Fibroblast of the aortic adventitia (primary cell): ENCODE data around the gene PHACTR3. TPM values are rescaled to one million over a fixed set of nuclear protein-coding genes. Genes with fewer than 3 reads are reported as not detected.

Source experiments
- DNase-seq: peaks from one replicate; pipeline ENCODE4 v3.0.0-alpha.2; 2010; ENCODE audit warnings: low read depth
- H3K4me3 ChIP-seq: 2 replicates; pipeline ENCODE4 v1.5.1; 2011; ENCODE audit warnings: low read depth, mild to moderate bottlenecking, control low read depth, low read length, moderate library complexity
- total RNA-seq: library from RNA; depleted of rRNA; stranded (reverse); fragments of >200 nt; gene quantifications from 2 replicates; pipeline ENCODE4 v1.2.3, GENCODE V29; 2012; ENCODE audit warnings: low replicate concordance
- TF ChIP-seq, protein P1 (sequence below): IDR thresholded peaks from 2 replicates; pipeline ENCODE4 v1.5.1; 2011; ENCODE audit warnings: mild to moderate bottlenecking, low read length, control low read depth, inconsistent platforms; ENCODE audit not compliant: insufficient read depth

PHACTR3 gene
- total RNA-seq, 1 donor, result not detected

- no peak for DNase-seq
- H3K4me3 ChIP-seq, result no peak overlapping the region
- TF ChIP-seq, protein P1, sequence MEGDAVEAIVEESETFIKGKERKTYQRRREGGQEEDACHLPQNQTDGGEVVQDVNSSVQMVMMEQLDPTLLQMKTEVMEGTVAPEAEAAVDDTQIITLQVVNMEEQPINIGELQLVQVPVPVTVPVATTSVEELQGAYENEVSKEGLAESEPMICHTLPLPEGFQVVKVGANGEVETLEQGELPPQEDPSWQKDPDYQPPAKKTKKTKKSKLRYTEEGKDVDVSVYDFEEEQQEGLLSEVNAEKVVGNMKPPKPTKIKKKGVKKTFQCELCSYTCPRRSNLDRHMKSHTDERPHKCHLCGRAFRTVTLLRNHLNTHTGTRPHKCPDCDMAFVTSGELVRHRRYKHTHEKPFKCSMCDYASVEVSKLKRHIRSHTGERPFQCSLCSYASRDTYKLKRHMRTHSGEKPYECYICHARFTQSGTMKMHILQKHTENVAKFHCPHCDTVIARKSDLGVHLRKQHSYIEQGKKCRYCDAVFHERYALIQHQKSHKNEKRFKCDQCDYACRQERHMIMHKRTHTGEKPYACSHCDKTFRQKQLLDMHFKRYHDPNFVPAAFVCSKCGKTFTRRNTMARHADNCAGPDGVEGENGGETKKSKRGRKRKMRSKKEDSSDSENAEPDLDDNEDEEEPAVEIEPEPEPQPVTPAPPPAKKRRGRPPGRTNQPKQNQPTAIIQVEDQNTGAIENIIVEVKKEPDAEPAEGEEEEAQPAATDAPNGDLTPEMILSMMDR, result no peak
These were observed 218.1 kb downstream of the PHACTR3 start for GRCh38 chr20:59822291-59823029.

DNA sequence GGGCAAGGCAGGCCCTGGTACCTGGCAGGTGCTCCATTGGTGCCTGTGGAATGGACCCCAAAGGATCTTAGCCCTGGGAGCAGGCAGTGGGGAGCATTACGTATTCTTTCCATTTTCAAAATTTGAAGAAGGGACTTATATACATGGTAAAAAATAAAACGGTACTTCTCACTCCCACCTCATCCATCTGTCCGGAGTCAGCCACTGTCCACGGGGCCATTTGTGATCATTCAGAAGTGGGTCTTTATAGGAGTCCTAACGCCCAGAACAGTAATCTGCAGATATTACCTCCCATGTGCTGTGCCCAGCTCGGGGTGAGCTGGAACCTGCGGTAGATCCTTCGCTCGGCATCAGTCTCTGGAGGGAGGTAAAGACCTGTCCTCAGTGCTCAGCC lies 218.7 kb downstream of the PHACTR3 start:
- TF ChIP-seq, protein P1, result no peak
- no peak overlapping the region for H3K4me3 ChIP-seq
- no peak for DNase-seq

DNA sequence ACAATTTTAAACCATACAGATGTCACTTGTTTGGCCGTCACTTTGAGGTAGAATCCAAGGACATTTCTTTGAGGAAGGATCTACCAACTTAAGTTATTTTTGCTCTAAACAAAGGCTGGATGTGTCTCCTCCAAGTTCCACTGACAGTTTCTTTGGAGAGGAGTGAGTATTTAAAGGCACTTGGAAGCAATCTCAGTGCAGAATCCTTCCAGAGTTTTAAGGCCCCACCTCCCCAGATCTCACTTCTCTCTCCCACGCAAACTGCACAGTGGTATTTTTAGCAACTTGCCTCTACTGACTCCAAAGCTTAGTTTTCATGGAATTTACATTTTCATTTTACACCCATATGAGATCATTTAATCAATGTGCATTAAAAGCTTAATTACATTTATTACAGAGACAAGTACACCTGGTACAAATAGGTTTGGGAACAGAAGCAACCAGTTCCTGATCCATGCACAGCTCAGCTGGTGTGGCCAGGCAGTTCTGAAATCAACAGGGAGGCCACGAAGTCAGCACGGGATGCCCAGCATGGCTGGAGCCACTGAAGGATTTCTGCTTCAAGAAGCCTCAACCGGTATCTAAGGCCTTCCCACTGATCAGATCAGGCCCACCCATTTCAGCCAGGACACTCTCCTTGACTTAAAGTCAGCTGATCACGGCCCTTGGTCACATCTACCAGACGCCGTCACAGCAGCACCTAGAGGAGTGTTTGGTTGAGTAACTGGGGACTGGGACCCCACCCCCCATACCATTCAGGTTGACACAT lies 219.3 kb downstream of the PHACTR3 start:
- DNase-seq, result no peak
- no peak overlapping the region for H3K4me3 ChIP-seq
- TF ChIP-seq, protein P1, result no peak

GRCh38 chr20:59824711-59825562 lies 220.6 kb downstream of the PHACTR3 start:
- H3K4me3 ChIP-seq, result no peak overlapping the region
- TF ChIP-seq, protein P1, result no peak
- DNase-seq, result no peak

- H3K4me3 ChIP-seq, result no peak overlapping the region
- TF ChIP-seq, protein P1, result no peak
- DNase-seq, result no peak
These were observed 221.2 kb downstream of the PHACTR3 start for GRCh38 chr20:59825563-59825920.

DNA sequence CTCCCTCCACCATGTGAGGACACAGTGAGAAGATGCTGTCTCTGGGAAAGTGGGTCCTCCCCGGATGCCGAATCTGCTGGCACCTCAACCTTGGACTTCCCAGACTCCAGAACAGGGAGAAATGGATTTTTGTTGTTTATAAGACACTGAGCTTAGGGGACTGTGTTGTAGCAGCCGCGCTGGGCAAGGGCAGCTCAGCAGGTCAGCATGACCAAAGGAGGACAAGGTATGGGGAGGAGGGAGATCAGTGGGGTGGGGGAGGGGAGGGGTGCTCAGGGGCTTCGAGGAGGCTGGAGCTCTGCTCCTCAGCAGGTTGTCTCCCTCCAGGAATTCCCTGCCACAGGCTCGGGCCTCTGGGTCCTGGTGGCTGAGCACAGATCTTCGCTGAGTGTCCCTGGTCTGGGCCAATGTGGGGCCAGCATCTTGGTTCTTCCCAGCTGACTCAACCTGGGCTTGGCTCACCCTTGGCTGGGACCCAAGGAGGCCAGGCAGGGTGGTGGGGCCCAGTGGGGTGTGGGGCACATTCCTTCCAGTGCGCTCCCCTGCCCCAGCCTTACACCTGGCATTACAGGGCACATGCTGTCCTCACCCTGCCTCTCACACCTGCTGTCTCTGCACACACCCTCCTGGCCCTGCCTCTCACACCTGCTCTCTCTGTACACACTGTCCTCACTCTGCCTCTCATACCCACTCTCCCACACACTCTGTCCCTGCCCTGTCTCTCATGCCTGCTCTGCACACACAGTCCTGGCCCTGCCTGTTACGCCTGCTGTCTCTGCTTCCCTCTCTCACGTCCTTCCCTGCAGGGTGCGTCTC lies 221.8 kb downstream of the PHACTR3 start:
- TF ChIP-seq, protein P1, result no peak
- DNase-seq, result no peak

More for the DNA sequence above, 221.8 kb downstream of the PHACTR3 start:
- no peak overlapping the region for H3K4me3 ChIP-seq
